ENCODE results near the gene CPNE5. TPM values are rescaled to one million over a fixed set of nuclear protein-coding genes. Genes with fewer than 3 reads are reported as not detected.

Gene CPNE5
- total and polyA plus RNA-seq, 8 donors, result 0.19 to 1.5 (median 0.58) TPM

- no peak for FAIRE-seq
- Histone ChIP-seq H3K9me3 (no peaks in the 10 kb centered on the region), H3K27me3 (no peaks in the 10 kb centered on the region), H3K4me1 (no peaks in the 10 kb centered on the region), H3K27ac (no peak overlapping the region), H3K36me3 (no peaks in the 10 kb centered on the region), H3K4me3 (no peak overlapping the region)
- TF ChIP-seq CTCF (IDR thresholded peaks at IDR 0.05), result no peak
- intact Hi-C loops (cut with DNase I), result no loop called here
- WGBS, 2 donors, result 86% methylated on average over 12 of the region's 12 CpGs
- no peak for ATAC-seq
- DNase-seq, result no peak
Measured at GRCh38 chr6:36731622-36732310, 107.5 kb downstream of the CPNE5 start.

GRCh38 chr6:36730424-36731380 lies 108.5 kb downstream of the CPNE5 start:
- WGBS, 2 donors, result 83 to 89% methylated on average over 14 to 15 of the region's 15 CpGs
- TF ChIP-seq CTCF (IDR thresholded peaks at IDR 0.05), result no peak
- H3K4me1 ChIP-seq, result no peaks in the 10 kb centered on the region
- DNase-seq (no peak), FAIRE-seq (no peak), ATAC-seq (no peak)
- intact Hi-C loops (cut with DNase I), result no loop called here
- H3K9me3 ChIP-seq, result no peaks in the 10 kb centered on the region
- no peak overlapping the region for H3K4me3 ChIP-seq
- no peaks in the 10 kb centered on the region for H3K36me3 ChIP-seq
- no peak overlapping the region for H3K27ac ChIP-seq
- H3K27me3 ChIP-seq, result no peaks in the 10 kb centered on the region

- no peaks in the 10 kb centered on the region for H3K4me1 ChIP-seq
- WGBS, 2 donors, result 60 to 72% methylated on average over 3 of the region's 3 CpGs
- ATAC-seq, result no peak
- TF ChIP-seq CTCF (IDR thresholded peaks at IDR 0.05), result no peak
- FAIRE-seq, result no peak
- no peaks in the 10 kb centered on the region for H3K36me3 ChIP-seq
- intact Hi-C loops (cut with DNase I), result loop anchor here in 1 of 3 donors (10.0 kb wide), 1 partner anchor 104 kb away; no protein-coding TSS in a partner anchor
- no peaks in the 10 kb centered on the region for H3K27me3 ChIP-seq
- no peak overlapping the region for H3K4me3 ChIP-seq
- H3K27ac ChIP-seq, result no peak overlapping the region
- DNase-seq, result no peak
- H3K9me3 ChIP-seq, result no peaks in the 10 kb centered on the region
Measured at GRCh38 chr6:36729161-36729524, 110.1 kb downstream of the CPNE5 start.

GRCh38 chr6:36728289-36729160 lies 110.7 kb downstream of the CPNE5 start:
- H3K4me1 ChIP-seq, result no peaks in the 10 kb centered on the region
- H3K9me3 ChIP-seq, result no peaks in the 10 kb centered on the region
- no peaks in the 10 kb centered on the region for H3K36me3 ChIP-seq
- H3K4me3 ChIP-seq, result no peak overlapping the region
- no peaks in the 10 kb centered on the region for H3K27me3 ChIP-seq
- 75 to 81% methylated on average over 11 of the region's 11 CpGs for WGBS, 2 donors
- intact Hi-C loops (cut with DNase I), result loop anchor here in 1 of 3 donors (10.0 kb wide), 1 partner anchor 104 kb away; no protein-coding TSS in a partner anchor
- H3K27ac ChIP-seq, result no peak overlapping the region
- DNase-seq (no peak), ATAC-seq (no peak), FAIRE-seq (no peak)
- no peak for TF ChIP-seq CTCF (IDR thresholded peaks at IDR 0.05)

All from pancreas (tissue), 10 donors.